Gastroesophageal sphincter (tissue), 3 donors: Measurements from ENCODE around the gene ABRACL.

Experiments used
- POLR2A ChIP-seq, 2 donors: fragments of 450-650 bp; IDR thresholded peaks; one replicate each; pipeline ENCODE4 v1.6.1; 2017; ENCODE audit warnings: antibody characterized with exemption in 2 of 2, mild to moderate bottlenecking in 2 of 2, moderate library complexity in 1 of 2
- TF ChIP-seq, protein P1 (sequence below), 4 experiments: fragments of 200-600 bp in 2 of 4; fragments of 450-650 bp in 2 of 4; sonication (generic) in 1 of 4; IDR thresholded peaks; one replicate each; pipeline ENCODE4 v1.5.1; 2017 to 2019; ENCODE audit warnings: antibody characterized with exemption in 4 of 4, mild to moderate bottlenecking in 2 of 4, moderate library complexity in 2 of 4

DNA sequence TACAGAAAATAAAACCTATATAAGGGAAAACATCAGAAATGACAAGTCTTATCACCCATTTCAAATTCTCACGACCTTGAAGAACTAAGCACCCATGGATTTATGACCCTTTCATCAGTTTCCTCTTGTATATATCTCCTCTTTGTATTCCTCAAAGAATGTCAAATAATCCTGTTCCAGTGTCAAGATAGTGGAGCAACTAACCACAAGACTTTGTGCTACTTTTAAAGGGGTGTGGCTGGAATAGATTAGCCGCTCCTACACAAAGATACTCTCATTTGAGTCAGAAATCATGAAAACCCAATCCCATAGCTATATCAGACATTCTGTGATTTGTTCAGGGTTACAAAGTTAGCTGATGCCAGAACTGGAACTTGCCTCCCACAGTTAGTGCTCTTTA, 47.1 kb upstream of the ABRACL start:
- TF ChIP-seq, protein P1, sequence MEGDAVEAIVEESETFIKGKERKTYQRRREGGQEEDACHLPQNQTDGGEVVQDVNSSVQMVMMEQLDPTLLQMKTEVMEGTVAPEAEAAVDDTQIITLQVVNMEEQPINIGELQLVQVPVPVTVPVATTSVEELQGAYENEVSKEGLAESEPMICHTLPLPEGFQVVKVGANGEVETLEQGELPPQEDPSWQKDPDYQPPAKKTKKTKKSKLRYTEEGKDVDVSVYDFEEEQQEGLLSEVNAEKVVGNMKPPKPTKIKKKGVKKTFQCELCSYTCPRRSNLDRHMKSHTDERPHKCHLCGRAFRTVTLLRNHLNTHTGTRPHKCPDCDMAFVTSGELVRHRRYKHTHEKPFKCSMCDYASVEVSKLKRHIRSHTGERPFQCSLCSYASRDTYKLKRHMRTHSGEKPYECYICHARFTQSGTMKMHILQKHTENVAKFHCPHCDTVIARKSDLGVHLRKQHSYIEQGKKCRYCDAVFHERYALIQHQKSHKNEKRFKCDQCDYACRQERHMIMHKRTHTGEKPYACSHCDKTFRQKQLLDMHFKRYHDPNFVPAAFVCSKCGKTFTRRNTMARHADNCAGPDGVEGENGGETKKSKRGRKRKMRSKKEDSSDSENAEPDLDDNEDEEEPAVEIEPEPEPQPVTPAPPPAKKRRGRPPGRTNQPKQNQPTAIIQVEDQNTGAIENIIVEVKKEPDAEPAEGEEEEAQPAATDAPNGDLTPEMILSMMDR (IDR thresholded peaks at IDR 0.05): no peak
- TF ChIP-seq POLR2A (IDR thresholded peaks at IDR 0.05): no peak
